GM18502 (cell line): ENCODE data around the gene PLRG1.

Source experiments
- ATAC-seq: cut with Tn5 transposase; IDR thresholded peaks from one replicate; pipeline ENCODE4 v1.9.1; 2021; ENCODE audit warnings: mild to moderate bottlenecking; ENCODE audit not compliant: unreplicated experiment, poor library complexity

PLRG1 gene

DNA sequence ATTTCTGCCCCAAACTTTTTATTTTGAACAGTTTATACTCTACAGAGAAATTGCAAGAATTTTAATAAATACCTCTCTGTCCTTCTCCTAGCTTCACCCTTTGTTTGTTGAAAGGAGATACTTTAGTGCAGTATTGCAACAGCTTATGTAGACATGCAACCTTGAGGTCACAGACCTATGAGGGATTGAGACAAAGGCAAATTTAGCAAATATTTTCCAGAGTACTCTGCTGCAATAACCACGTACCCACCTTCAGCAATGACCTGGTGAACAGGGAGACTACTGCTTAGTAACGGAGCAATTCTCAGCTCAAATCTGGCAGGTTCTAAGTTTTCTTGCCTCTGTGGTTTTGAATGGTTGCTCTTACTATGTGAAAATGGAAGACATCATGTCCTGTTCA, 27.1 kb upstream of the PLRG1 start:
- ATAC-seq: no peak

- no peak for ATAC-seq
These were observed 24.1 kb upstream of the PLRG1 start for GRCh38 chr4:154574311-154574710.

DNA sequence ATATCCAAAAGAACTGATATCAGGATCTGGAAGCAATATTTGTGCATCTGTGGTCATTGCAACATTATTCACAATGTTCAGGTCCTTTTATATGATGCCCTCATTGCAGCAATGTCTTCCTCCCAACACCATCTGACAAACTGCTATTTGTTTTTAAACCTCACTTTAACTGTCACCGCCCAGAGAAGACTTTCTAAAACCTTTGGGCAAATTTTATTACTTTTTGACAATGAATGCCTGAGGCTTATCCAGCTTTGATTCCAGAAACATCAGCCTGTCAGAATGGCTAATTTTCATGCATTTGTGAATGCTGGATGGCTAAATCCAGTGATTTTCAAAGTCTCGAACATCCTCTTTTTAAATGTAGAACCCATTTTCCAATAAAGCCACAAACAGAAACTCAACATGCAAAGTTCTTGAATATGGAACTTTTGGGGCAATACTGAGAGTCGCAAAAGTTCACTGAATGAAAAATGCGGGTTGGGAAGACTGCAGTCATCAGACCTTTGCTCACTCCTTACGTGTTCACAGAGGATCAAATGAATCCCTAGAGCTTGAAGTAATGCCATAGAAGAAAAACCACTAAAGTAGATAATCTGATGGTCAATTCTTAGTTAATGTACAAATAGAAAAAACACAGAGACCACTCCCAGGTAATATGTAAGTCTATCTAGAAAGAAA, 23.1 kb upstream of the PLRG1 start:
- ATAC-seq: no peak

DNA sequence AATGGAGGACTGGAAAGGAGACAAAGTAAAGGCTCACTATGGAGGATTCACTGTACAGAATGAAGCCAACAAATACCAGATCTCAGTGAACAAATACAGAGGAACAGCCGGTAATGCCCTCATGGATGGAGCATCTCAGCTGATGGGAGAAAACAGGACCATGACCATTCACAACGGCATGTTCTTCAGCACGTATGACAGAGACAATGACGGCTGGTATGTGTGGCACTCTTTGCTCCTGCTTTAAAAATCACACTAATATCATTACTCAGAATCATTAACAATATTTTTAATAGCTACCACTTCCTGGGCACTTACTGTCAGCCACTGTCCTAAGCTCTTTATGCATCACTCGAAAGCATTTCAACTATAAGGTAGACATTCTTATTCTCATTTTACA, 19.4 kb upstream of the PLRG1 start:
- no peak for ATAC-seq

DNA sequence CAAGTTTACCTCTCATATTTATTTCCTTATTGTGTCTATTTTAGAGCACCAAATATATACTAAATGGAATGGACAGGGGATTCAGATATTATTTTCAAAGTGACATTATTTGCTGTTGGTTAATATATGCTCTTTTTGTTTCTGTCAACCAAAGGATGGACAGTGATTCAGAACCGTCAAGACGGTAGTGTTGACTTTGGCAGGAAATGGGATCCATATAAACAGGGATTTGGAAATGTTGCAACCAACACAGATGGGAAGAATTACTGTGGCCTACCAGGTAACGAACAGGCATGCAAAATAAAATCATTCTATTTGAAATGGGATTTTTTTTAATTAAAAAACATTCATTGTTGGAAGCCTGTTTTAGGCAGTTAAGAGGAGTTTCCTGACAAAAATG, 18.8 kb upstream of the PLRG1 start:
- no peak for ATAC-seq

- ATAC-seq: no peak
These were observed 16.5 kb upstream of the PLRG1 start for GRCh38 chr4:154566639-154567204.

DNA sequence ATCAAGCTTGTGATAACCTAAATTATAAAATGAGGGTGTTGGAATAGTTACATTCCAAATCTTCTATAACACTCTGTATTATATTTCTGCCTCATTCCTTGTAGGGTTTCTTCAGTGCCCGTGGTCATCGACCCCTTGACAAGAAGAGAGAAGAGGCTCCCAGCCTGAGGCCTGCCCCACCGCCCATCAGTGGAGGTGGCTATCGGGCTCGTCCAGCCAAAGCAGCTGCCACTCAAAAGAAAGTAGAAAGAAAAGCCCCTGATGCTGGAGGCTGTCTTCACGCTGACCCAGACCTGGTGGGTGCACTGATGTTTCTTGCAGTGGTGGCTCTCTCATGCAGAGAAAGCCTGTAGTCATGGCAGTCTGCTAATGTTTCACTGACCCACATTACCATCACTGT, 15.5 kb upstream of the PLRG1 start:
- no peak for ATAC-seq

- ATAC-seq: no peak
These were observed 14.1 kb upstream of the PLRG1 start for GRCh38 chr4:154564311-154564710.

- ATAC-seq: no peak
These were observed 12.6 kb upstream of the PLRG1 start, which contains the start of gene FGB for GRCh38 chr4:154562697-154563254. TSS of gene FGB (plus strand) at chr4:154563011. CDS start at chr4:154563019, 8 bp downstream.

DNA sequence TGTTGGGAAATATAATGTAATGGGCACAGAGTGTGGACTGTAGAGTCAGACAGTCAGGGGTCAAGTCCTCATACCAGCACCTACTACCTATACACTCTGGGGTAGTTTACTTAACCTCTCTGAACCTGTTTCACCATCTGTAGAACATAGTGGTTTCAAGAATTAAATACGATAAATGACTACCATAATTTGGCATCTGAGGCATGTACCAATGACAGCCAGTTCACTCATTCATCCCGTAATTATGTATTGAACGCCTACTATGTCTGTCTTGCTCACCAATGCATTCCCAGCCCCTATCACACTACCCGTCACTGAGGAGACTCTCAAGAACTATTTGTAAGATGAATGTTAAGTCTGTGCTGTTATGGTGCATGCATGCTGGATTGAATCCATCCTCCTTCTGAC, 10.6 kb upstream of the PLRG1 start:
- no peak for ATAC-seq

DNA sequence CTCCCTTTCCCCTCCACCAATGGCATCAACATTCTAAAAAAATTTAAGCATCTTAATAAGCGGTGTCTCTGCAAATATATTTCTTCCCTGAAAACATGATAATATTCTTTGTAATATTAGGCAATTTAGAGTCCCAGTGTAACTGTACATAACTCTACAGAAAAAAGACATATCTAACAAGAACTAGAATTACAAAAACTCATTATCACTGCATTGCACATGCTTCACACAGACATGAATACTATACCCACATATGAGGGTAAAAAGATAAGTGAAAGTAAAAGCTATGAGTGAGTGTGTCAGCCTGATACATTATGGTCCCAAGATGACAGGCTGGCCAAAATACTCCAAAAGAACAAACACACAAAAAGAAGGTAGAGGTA, 10.2 kb upstream of the PLRG1 start:
- ATAC-seq: no peak

DNA sequence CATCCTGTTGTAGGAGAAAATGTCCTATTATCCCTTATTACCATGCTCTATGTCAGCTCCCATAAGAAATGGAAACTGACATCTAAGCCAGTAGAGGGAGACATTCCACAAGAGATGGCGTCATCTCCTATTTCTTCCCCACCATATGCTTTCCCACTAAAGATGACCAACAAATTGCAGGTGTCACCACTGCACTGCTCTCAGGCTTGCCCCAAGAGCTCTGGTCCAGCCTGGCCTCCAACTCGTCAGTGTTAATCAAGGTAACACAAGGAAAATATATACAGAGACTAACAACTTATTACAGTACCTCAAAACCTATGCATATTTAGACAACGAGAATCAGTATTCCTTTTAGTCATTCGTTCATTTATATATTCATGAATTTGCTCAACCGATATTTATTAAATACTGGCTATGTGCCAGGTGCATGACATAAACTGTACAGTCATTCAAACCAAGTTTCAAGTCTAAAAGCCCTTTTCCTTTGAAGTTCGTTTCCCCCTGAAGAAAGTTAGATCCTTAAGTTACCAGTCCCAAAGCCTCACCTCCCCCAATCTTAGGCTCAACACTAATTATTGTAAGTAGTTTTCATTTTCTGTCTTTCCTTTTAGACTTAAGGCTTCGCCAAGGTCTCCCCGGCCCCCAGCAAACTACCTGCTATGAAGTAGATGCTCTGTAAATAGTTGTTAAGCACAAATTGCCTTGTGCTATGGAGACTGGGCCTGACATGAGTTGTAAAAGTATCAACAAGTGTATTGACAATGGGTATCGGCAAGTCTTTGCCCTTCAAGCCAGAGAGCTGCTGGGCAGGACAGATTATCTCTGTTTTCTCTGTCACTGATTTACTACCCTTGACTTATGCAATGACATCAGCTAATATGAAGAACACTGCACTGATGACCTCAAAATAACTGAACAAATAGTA, 9.6 kb upstream of the PLRG1 start:
- ATAC-seq: peak; percentile 85

GRCh38 chr4:154559141-154559493, 8.9 kb upstream of the PLRG1 start:
- ATAC-seq: peak; percentile 36

DNA sequence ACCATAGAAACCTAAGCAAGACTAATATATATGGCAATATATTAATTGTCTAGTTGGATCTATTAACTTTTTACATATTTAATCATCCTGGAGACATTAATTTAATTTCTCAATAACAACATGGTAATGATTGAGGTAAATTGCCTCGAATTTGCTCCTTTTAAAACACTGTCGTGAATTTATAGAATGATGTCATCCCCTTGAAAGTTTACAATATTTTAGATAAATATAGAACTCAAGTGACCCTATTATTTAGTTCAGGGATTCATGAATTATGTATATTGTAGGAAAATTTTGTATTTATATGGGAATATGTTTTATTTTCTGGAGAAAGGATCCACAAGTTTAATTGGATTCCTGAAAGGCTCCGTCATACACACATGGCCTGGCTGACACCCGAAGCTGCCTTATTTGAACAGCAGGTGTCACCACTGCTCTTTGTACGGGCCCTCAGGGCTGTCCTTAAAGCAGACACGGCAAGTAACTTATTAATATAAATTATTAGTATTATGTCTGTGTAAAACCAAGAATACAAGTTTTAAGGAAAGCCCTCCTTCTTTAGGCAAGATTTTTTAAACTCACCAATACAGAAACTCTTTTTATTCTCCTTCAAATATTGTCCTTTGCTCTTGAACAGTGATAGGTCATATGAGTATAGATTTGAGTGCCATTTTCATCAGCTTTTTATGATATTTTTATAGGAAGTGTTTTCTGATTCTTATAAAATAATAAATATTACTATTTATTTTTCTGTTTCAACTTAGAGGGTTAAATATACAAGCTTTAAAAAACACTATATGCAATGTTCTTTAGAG, 1.9 kb upstream of the PLRG1 start:
- peak; percentile 57 for ATAC-seq

- no peak for ATAC-seq
These were observed 4.5 kb downstream of the PLRG1 start for GRCh38 chr4:154545689-154546088.

- ATAC-seq: no peak
These were observed 7.8 kb downstream of the PLRG1 start for GRCh38 chr4:154542271-154542879.

DNA sequence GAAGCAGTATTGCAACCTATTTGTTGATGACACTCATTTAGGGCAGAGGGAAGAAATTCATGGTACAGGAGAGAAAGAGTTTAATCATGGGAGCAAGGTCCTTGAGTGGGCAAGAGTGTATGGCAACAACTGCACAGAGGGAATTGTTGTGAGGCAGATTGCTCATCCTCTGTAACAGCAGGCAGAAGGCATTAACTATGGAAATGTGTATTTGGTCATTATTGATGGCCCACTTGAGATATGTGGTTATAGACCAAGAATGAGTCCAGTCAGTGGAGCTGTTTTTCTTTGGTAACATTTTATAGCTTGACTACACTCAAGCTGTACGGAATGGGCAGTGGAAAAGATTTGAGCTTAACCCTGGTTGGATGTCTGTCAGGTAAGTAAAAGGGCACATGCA, 15.9 kb downstream of the PLRG1 start:
- ATAC-seq: no peak

DNA sequence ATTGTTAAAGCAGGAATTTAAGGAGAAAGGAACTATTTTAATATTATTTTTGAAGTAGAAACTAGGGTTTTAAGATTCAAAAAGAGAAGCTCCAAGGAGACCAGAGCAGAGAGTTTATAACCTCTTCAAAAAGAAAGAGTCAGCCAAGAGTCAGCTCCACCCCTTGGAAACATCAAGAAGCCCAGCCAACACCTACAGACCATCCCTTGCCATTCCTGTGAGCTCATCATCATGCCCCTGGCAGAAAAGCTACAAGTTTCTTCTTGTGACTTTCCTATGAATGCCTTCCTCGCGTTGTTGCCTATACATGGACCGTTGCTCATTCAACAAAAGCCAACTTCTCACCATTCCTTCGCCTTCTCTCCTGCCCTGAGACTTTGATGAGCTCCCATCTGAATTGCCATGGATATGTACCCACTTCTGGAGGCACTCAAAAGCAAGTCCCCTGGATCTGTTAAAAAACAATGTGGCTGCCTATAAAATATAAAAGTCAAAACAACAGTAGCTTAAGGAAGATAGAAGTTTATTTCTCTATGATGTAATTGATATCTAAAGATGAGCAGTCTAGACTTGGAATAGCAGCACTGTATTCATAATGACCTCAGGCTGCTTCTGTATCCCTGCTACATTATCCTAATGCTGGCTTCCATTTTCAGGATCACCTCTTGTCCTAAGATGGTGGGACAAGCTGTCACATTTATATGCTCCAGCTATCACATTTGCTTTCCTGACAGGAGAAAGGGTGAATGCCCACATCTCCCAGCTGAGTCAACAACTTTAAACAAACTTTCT, 20.3 kb downstream of the PLRG1 start:
- no peak for ATAC-seq

- no peak for ATAC-seq
These were observed 21.3 kb downstream of the PLRG1 start for GRCh38 chr4:154528869-154529268.
